H1 (cell line): Measurements from ENCODE around the gene HSPA6. TPM values are rescaled to one million over a fixed set of nuclear protein-coding genes. Genes with fewer than 3 reads are reported as not detected.
A peak's percentile ranks its signal among the peaks of the same experiment; 100 is the strongest.

Source experiments
- CTCF ChIA-PET: fragments of 300-600 bp; sonication (Branson Sonifier 250); formaldehyde crosslinking; loops from one replicate; lab custom pipeline; 2021; ENCODE audit not compliant: partially characterized antibody; lab: Charles Lee
- POLR2A ChIA-PET: fragments of 300-600 bp; sonication (Branson Sonifier 250); formaldehyde crosslinking; loops from one replicate; lab custom pipeline; 2021; ENCODE audit warnings: inconsistent platforms; ENCODE audit not compliant: partially characterized antibody; lab: Charles Lee
- DNase-seq, 2 experiments: peaks; one replicate each; pipeline versions ENCODE4 v3.0.0 to v3.0.0-alpha.2; 2010 to 2022; ENCODE audit warnings: low spot score in 2 of 2, low read depth in 1 of 2, mixed read lengths in 1 of 2
- FAIRE-seq: peaks from 2 replicates; lab custom pipeline; 2011; peaks lifted over from hg19 to GRCh38; lab: Jason Lieb, UNC
- H2AFZ ChIP-seq: 2 replicates; pipeline ENCODE4 v1.8.1; 2012; ENCODE audit warnings: low read length, inconsistent platforms
- H2AK5ac ChIP-seq: 2 replicates; pipeline ENCODE4 v1.6.1; 2013; ENCODE audit warnings: low read depth, low read length
- H2BK120ac ChIP-seq: replicated peaks from 2 replicates; pipeline ENCODE3; 2013; ENCODE audit warnings: low read depth, low read length, inconsistent platforms
- H2BK12ac ChIP-seq: 2 replicates; pipeline ENCODE4 v1.6.1; 2013; ENCODE audit warnings: low read depth, low read length
- H2BK15ac ChIP-seq: 2 replicates; pipeline ENCODE4 v1.6.1; 2013; ENCODE audit warnings: low read length
- H2BK20ac ChIP-seq: 2 replicates; pipeline ENCODE4 v1.6.1; 2013; ENCODE audit warnings: low read length
- H2BK5ac ChIP-seq: 2 replicates; pipeline ENCODE4 v1.6.1; 2013; ENCODE audit warnings: low read depth, low read length
- H3K14ac ChIP-seq: 2 replicates; pipeline ENCODE4 v1.6.1; 2013; ENCODE audit warnings: inconsistent platforms; ENCODE audit not compliant: insufficient read length
- H3K18ac ChIP-seq: 2 replicates; pipeline ENCODE4 v1.6.1; 2013; ENCODE audit warnings: low read length; ENCODE audit errors: extremely low read depth
- H3K23ac ChIP-seq: 2 replicates; pipeline ENCODE4 v1.6.1; 2013; ENCODE audit warnings: inconsistent platforms; ENCODE audit not compliant: insufficient read length
- H3K23me2 ChIP-seq: 2 replicates; pipeline ENCODE4 v1.6.1; 2013; ENCODE audit warnings: low read depth, low read length
- H3K27ac ChIP-seq: 2 replicates; pipeline ENCODE4 v1.6.1; 2011; ENCODE audit warnings: low read depth, low read length, inconsistent platforms
- H3K27me3 ChIP-seq, 4 experiments: replicated peaks in 1 of 4; 1 replicate in 1 of 4; 2 replicates in 3 of 4; pipeline versions ENCODE4 v1.6.1 to v1.8.1; 2011 to 2013; ENCODE audit warnings: low read length in 3 of 4, mild to moderate bottlenecking in 3 of 4, inconsistent platforms in 2 of 4, mixed read lengths in 2 of 4, moderate library complexity in 1 of 4; ENCODE audit not compliant: control insufficient read depth in 3 of 4, insufficient read depth in 3 of 4; ENCODE audit errors: extremely low read depth in 1 of 4
- H3K36me3 ChIP-seq, 4 experiments: 2 replicates each; pipeline versions ENCODE4 v1.6.1 to v1.8.1; 2011 to 2013; ENCODE audit warnings: mild to moderate bottlenecking in 4 of 4, low read length in 3 of 4, moderate library complexity in 2 of 4, control low read depth in 1 of 4, inconsistent platforms in 1 of 4; ENCODE audit not compliant: insufficient read depth in 4 of 4, control insufficient read depth in 2 of 4
- H3K4ac ChIP-seq: replicated peaks from 2 replicates; pipeline ENCODE3; 2013; ENCODE audit warnings: low read length, low read depth, mixed read lengths, inconsistent platforms; ENCODE audit not compliant: insufficient read length
- H3K4me1 ChIP-seq, 4 experiments: replicated peaks in 1 of 4; 1 replicate in 1 of 4; 2 replicates in 3 of 4; pipeline versions ENCODE4 v1.6.1 to v1.8.1; 2011 to 2013; ENCODE audit warnings: low read length in 3 of 4, inconsistent platforms in 2 of 4, mixed read lengths in 1 of 4; ENCODE audit not compliant: insufficient read depth in 4 of 4, control insufficient read depth in 3 of 4
- H3K4me2 ChIP-seq, 2 experiments: 2 replicates each; pipeline versions ENCODE4 v1.6.1 to v1.8.1; 2011 to 2013; ENCODE audit warnings: low read depth in 2 of 2, low read length in 2 of 2, control low read depth in 1 of 2, inconsistent platforms in 1 of 2, mild to moderate bottlenecking in 1 of 2; ENCODE audit not compliant: insufficient read depth in 1 of 2
- H3K4me3 ChIP-seq, 4 experiments: fragments of 200-600, 300-600 bp in 1 of 4; sonication (generic), shearing (Covaris generic), sonication (Bioruptor Twin) in 1 of 4; 2 replicates each; pipeline versions ENCODE4 v1.5.1 to v1.8.1; 2011 to 2016; ENCODE audit warnings: low read length in 4 of 4, low read depth in 3 of 4, control low read depth in 2 of 4, inconsistent platforms in 2 of 4, mild to moderate bottlenecking in 2 of 4, mixed read lengths in 1 of 4, moderate library complexity in 1 of 4; ENCODE audit not compliant: insufficient read depth in 2 of 4; ENCODE audit errors: extremely low read depth in 1 of 4
- H3K56ac ChIP-seq: replicated peaks from 2 replicates; pipeline ENCODE3; 2013; ENCODE audit warnings: low read depth, mild to moderate bottlenecking, mixed read lengths, low read length, inconsistent platforms; ENCODE audit not compliant: insufficient read length
- H3K79me1 ChIP-seq: 2 replicates; pipeline ENCODE4 v1.6.1; 2013; ENCODE audit warnings: low read depth, low read length, control low read depth
- H3K79me2 ChIP-seq, 2 experiments: 2 replicates each; pipeline versions ENCODE4 v1.6.1 to v1.8.1; 2012 to 2013; ENCODE audit warnings: low read length in 2 of 2, mild to moderate bottlenecking in 2 of 2, inconsistent platforms in 1 of 2; ENCODE audit not compliant: insufficient read depth in 2 of 2, control insufficient read depth in 1 of 2
- H3K9ac ChIP-seq, 4 experiments: replicated peaks in 1 of 4; 1 replicate in 1 of 4; 2 replicates in 3 of 4; pipeline versions ENCODE4 v1.6.1 to v1.8.1; 2011 to 2013; ENCODE audit warnings: low read depth in 3 of 4, low read length in 3 of 4, control low read depth in 2 of 4, mild to moderate bottlenecking in 2 of 4, moderate library complexity in 2 of 4, inconsistent platforms in 1 of 4; ENCODE audit errors: extremely low read depth in 1 of 4
- H3K9me3 ChIP-seq, 2 experiments: 2 replicates each; pipeline versions ENCODE4 v1.6.1 to v1.8.1; 2012 to 2013; ENCODE audit warnings: mild to moderate bottlenecking in 2 of 2, moderate library complexity in 2 of 2, control low read depth in 1 of 2, inconsistent platforms in 1 of 2, low read depth in 1 of 2, low read length in 1 of 2, mixed read lengths in 1 of 2; ENCODE audit not compliant: insufficient read depth in 2 of 2
- H4K20me1 ChIP-seq, 2 experiments: replicated peaks in 1 of 2; 2 replicates each; pipeline versions ENCODE3 to v1.8.1; 2011 to 2013; ENCODE audit warnings: inconsistent platforms in 2 of 2, low read length in 2 of 2, mild to moderate bottlenecking in 1 of 2; ENCODE audit not compliant: insufficient read depth in 2 of 2, control insufficient read depth in 1 of 2
- H4K5ac ChIP-seq: 2 replicates; pipeline ENCODE4 v1.6.1; 2013; ENCODE audit warnings: low read length, low read depth, mixed read lengths, inconsistent platforms; ENCODE audit not compliant: insufficient read length
- H4K8ac ChIP-seq: 2 replicates; pipeline ENCODE4 v1.8.0; 2013; ENCODE audit warnings: mild to moderate bottlenecking, moderate library complexity, low read length, inconsistent platforms; ENCODE audit not compliant: insufficient read depth; ENCODE audit errors: extremely low read depth
- H4K91ac ChIP-seq: replicated peaks from 2 replicates; pipeline ENCODE3; 2013; ENCODE audit warnings: low read length, mixed read lengths, inconsistent platforms; ENCODE audit not compliant: insufficient read length
- ATF3 ChIP-seq: IDR thresholded peaks from 2 replicates; pipeline ENCODE4 v1.6.1; 2011; ENCODE audit warnings: low read depth, mild to moderate bottlenecking, low read length; ENCODE audit not compliant: insufficient read depth
- CBX5 ChIP-seq: fragments of 300-800, 300-1000 bp; sonication (generic); IDR thresholded peaks from 2 replicates; pipeline ENCODE4 v1.7.1; 2016; ENCODE audit warnings: antibody characterized with exemption, low read length, low read depth
- CHD1 ChIP-seq: IDR thresholded peaks from 2 replicates; pipeline ENCODE4 v1.6.1; 2012; ENCODE audit warnings: low read depth, low read length, improper control_type of control experiment
- FOSL1 ChIP-seq: IDR thresholded peaks from 2 replicates; pipeline ENCODE4 v1.6.1; 2011; ENCODE audit warnings: mild to moderate bottlenecking, low read depth, low read length, moderate library complexity; ENCODE audit not compliant: insufficient read depth
- GABPA ChIP-seq: IDR thresholded peaks from 2 replicates; pipeline ENCODE4 v1.6.1; 2011; ENCODE audit warnings: mild to moderate bottlenecking, low read length, moderate library complexity, borderline replicate concordance; ENCODE audit not compliant: insufficient read depth
- GTF2F1 ChIP-seq: IDR thresholded peaks from 2 replicates; pipeline ENCODE4 v1.6.1; 2012; ENCODE audit warnings: low read depth, low read length, improper control_type of control experiment, borderline replicate concordance
- HDAC2 ChIP-seq, 2 experiments: fragments of 300-600 bp in 1 of 2; sonication (generic) in 1 of 2; IDR thresholded peaks; 2 replicates each; pipeline ENCODE4 v1.6.1; 2011 to 2012; ENCODE audit warnings: low read depth in 2 of 2, low read length in 2 of 2, mild to moderate bottlenecking in 2 of 2, moderate library complexity in 2 of 2, borderline replicate concordance in 1 of 2, inconsistent platforms in 1 of 2
- JUN ChIP-seq: IDR thresholded peaks from 2 replicates; pipeline ENCODE4 v1.6.1; 2011; ENCODE audit warnings: low read depth, mild to moderate bottlenecking, improper control_type of control experiment, low read length
- KDM4A ChIP-seq: IDR thresholded peaks from one replicate; pipeline ENCODE4 v1.7.1; 2012; ENCODE audit warnings: low read depth, mild to moderate bottlenecking, moderate library complexity, low read length, inconsistent platforms; ENCODE audit not compliant: severe bottlenecking
- POLR2A ChIP-seq, 2 experiments: IDR thresholded peaks; 1 replicate in 1 of 2; 2 replicates in 1 of 2; pipeline ENCODE4 v1.6.1; 2011; ENCODE audit warnings: low read depth in 2 of 2, low read length in 2 of 2, mild to moderate bottlenecking in 2 of 2; ENCODE audit errors: control extremely low read depth in 1 of 2
- RAD21 ChIP-seq, 2 experiments: IDR thresholded peaks in 1 of 2; conservative IDR thresholded peaks in 1 of 2; 2 replicates each; pipeline ENCODE4 v1.6.1; 2011; ENCODE audit warnings: low read depth in 2 of 2, low read length in 2 of 2, improper control_type of control experiment in 1 of 2, inconsistent platforms in 1 of 2, mild to moderate bottlenecking in 1 of 2, moderate library complexity in 1 of 2
- WGBS, 2 experiments: shearing (Covaris generic) in 1 of 2; methylation state at CpG; one replicate each; pipeline versions ENCODE4 v1.1.6 to v1.1.7; 2013 to 2015; ENCODE audit warnings: low lambda C conversion rate in 2 of 2, mixed read lengths in 2 of 2, inconsistent platforms in 1 of 2, low coverage in 1 of 2, missing lambda C conversion rate in 1 of 2; ENCODE audit not compliant: insufficient replicate concordance in 2 of 2, insufficient coverage in 1 of 2, insufficient read length in 1 of 2; ENCODE audit errors: extremely low coverage in 1 of 2, missing lambda C conversion rate in 1 of 2; 5-methylcytosine and 5-hydroxymethylcytosine counted together
- polyA plus RNA-seq, 7 experiments: library from polyadenylated mRNA; depleted of rRNA in 3 of 7; stranded (reverse) in 5 of 7; unstranded in 2 of 7; fragments of >200 nt in 5 of 7; fragments of 200-250 nt in 2 of 7; gene quantifications; 1 replicate in 5 of 7; 2 replicates in 1 of 7; 4 replicates in 1 of 7; pipeline versions ENCODE4 v1.2.1 to v1.2.3, GENCODE V29; 2011 to 2013; ENCODE audit warnings: missing spikeins in 2 of 7, mixed read lengths in 2 of 7
- total RNA-seq: library from RNA; stranded (reverse); fragmentation: NEBNext Ultra II Directional; extraction: Animal tissue kit (Norgen Biotek cat#: 25700); gene quantifications from 2 replicates; pipeline ENCODE4 v1.2.1, GENCODE V29; 2021

HSPA6 gene
- total and polyA plus RNA-seq, 2 of the 8 experiments (the other 6 are each of a cell fraction or from before 2014, with no cell fraction given) = 0.06 to 0.15 TPM

GRCh38 chr1:161481624-161482392, 42.5 kb upstream of the HSPA6 start:
- Histone ChIP-seq H3K36me3 (no peaks in the 10 kb centered on the region), H3K56ac (no peak overlapping the region), H2BK20ac (no peak overlapping the region), H3K18ac (no peak overlapping the region), H2BK120ac (no peak overlapping the region), H3K4ac (no peak overlapping the region), H4K91ac (peak overlapping the region; percentile 15), H3K9ac (no peak overlapping the region), H3K4me2 (no peak overlapping the region), H3K4me1 (no peaks in the 10 kb centered on the region), H2BK15ac (no peak overlapping the region), H3K9me3 (peaks cover 0 to 7% of the 10 kb centered on the region in 2 experiments; a peak in 1 of 4 replicates), H2BK12ac (no peak overlapping the region), H2AFZ (no peak overlapping the region), H3K27me3 (peaks cover 0 to 6% (median 0%) of the 10 kb centered on the region in 4 experiments; a peak in 4 of 7 replicates), H3K14ac (no peak overlapping the region), H3K79me2 (no peaks in the 10 kb centered on the region), H3K23me2 (peaks cover 2% of the 10 kb centered on the region; the same call in 1 of the 2 replicates), H3K23ac (no peak overlapping the region), H4K8ac (no peak overlapping the region), H3K79me1 (no peaks in the 10 kb centered on the region), H4K20me1 (no peaks in the 10 kb centered on the region), H2BK5ac (no peak overlapping the region), H3K27ac (no peak overlapping the region), H2AK5ac (no peak overlapping the region), H4K5ac (no peak overlapping the region), H3K4me3 (no peak overlapping the region)
- WGBS, 2 experiments = 92% methylated on average over 12 of the region's 13 CpGs; no CpG with 5 or more reads in 1 of the 2 experiments
- ChIA-PET CTCF (interaction anchor here (1.3 to 3.9 kb wide), 2 partner anchors 7 to 574 kb away, joined by 3 to 19 read pairs; no protein-coding TSS in a partner anchor), POLR2A (no interaction called here)
- FAIRE-seq (no peak), DNase-seq (no peak)
- no peak for TF ChIP-seq CBX5
- no peak for TF ChIP-seq RAD21 (IDR thresholded peaks at IDR 0.05 in 1 of 2, conservative IDR thresholded peaks at IDR 0.05 in 1 of 2; ENCODE audit: low read depth in 2 of 2, low read length in 2 of 2)
- TF ChIP-seq HDAC2 (IDR thresholded peaks at IDR 0.05; ENCODE audit: borderline replicate concordance in 1 of 2, low read depth in 2 of 2, low read length in 2 of 2) = no peak
- TF ChIP-seq GABPA = no peak
- no peak for TF ChIP-seq POLR2A (IDR thresholded peaks at IDR 0.05; ENCODE audit: control extremely low read depth in 1 of 2, low read depth in 2 of 2, low read length in 2 of 2)
- no peak for TF ChIP-seq KDM4A
- no peak for TF ChIP-seq ATF3
- TF ChIP-seq CHD1 = no peak
- TF ChIP-seq GTF2F1 = no peak
- no peak for TF ChIP-seq JUN
- TF ChIP-seq FOSL1 = no peak
